HepG2 (cell line): Measurements from ENCODE around the gene LBR. TPM values are rescaled to one million over a fixed set of nuclear protein-coding genes. Genes with fewer than 3 reads are reported as not detected.

Experiments used
- ATAC-seq: fragments of 200-7000 bp; cut with Tn5 transposase; 3 replicates; pipeline ENCODE4 v1.9.1; 2020; ENCODE audit warnings: mild to moderate bottlenecking, moderate library complexity
- BruUV-seq: library from RNA; stranded (reverse); fragments of 400-500 nt; replicated peaks from 2 replicates; lab custom pipeline; 2021; lab: Mats Ljungman, UMichigan
- CTCF ChIA-PET: fragments of 300-600 bp; formaldehyde crosslinking; extraction: SDS; loops from one replicate; lab custom pipeline; 2021; ENCODE audit warnings: low total read pairs, inconsistent platforms, low intra/inter-chr PET ratio; lab: Yijun Ruan, JAX
- POLR2A ChIA-PET: fragments of 350-600 bp; sonication (Branson Sonifier 250); formaldehyde crosslinking; loops from one replicate; lab custom pipeline; 2020; ENCODE audit warnings: antibody characterized with exemption, inconsistent platforms; lab: Yijun Ruan, JAX
- DNase-seq: peaks from one replicate; pipeline ENCODE4 v3.0.0-alpha.2; 2015; ENCODE audit warnings: low spot score
- FAIRE-seq: peaks from 3 replicates; lab custom pipeline; 2011; peaks lifted over from hg19 to GRCh38; lab: Jason Lieb, UNC
- H2AFZ ChIP-seq: one replicate; pipeline ENCODE4 v1.6.1; 2011; ENCODE audit warnings: low read length, inconsistent platforms
- H3K27ac ChIP-seq: fragments of 300-600 bp; 3 replicates; pipeline ENCODE4 v1.8.0; 2011; ENCODE audit warnings: mixed run types, mild to moderate bottlenecking, mixed read lengths, low read length, inconsistent platforms; ENCODE audit not compliant: insufficient read depth; ENCODE audit errors: extremely low read length
- H3K27me3 ChIP-seq, 2 experiments: fragments of 200-600 bp in 1 of 2; 2 replicates in 1 of 2; 3 replicates in 1 of 2; pipeline versions ENCODE4 v1.6.0 to v1.8.0; 2011; ENCODE audit warnings: low read length in 2 of 2, mild to moderate bottlenecking in 2 of 2, moderate library complexity in 2 of 2, inconsistent platforms in 1 of 2; ENCODE audit not compliant: insufficient read depth in 2 of 2, control insufficient read depth in 1 of 2
- H3K36me3 ChIP-seq, 2 experiments: fragments of 200-600 bp in 1 of 2; replicated peaks in 1 of 2; 2 replicates in 1 of 2; 3 replicates in 1 of 2; pipeline versions ENCODE4 v1.5.1 to v1.8.0; 2011; ENCODE audit warnings: low read length in 2 of 2, inconsistent platforms in 1 of 2; ENCODE audit not compliant: insufficient read depth in 2 of 2, control insufficient read depth in 1 of 2
- H3K4me1 ChIP-seq: 2 replicates; pipeline ENCODE4 v1.5.1; 2012; ENCODE audit warnings: low read length, inconsistent platforms; ENCODE audit not compliant: insufficient read depth
- H3K4me2 ChIP-seq: 2 replicates; pipeline ENCODE4 v1.6.0; 2011; ENCODE audit warnings: low read depth, low read length, inconsistent platforms
- H3K4me3 ChIP-seq, 3 experiments: fragments of 200-600 bp in 1 of 3; sonication (generic), shearing (Covaris generic) in 1 of 3; replicated peaks in 1 of 3; 2 replicates each; pipeline ENCODE4 v1.5.1; 2011 to 2016; ENCODE audit warnings: low read length in 3 of 3, inconsistent platforms in 2 of 3, low read depth in 2 of 3, mild to moderate bottlenecking in 2 of 3, control low read depth in 1 of 3, mixed read lengths in 1 of 3; ENCODE audit not compliant: insufficient read depth in 1 of 3
- H3K79me2 ChIP-seq: one replicate; pipeline ENCODE4 v1.6.1; 2011; ENCODE audit warnings: low read length, inconsistent platforms; ENCODE audit not compliant: insufficient read depth
- H3K9ac ChIP-seq: 2 replicates; pipeline ENCODE4 v1.6.0; 2011; ENCODE audit warnings: mild to moderate bottlenecking, low read depth, low read length, inconsistent platforms; ENCODE audit not compliant: insufficient read depth
- H3K9me3 ChIP-seq: 2 replicates; pipeline ENCODE4 v1.5.1; 2012; ENCODE audit warnings: mild to moderate bottlenecking, low read length
- H4K20me1 ChIP-seq: 2 replicates; pipeline ENCODE4 v1.6.0; 2011; ENCODE audit warnings: inconsistent platforms, mild to moderate bottlenecking, low read length, moderate library complexity; ENCODE audit not compliant: insufficient read depth
- CHCHD3 ChIP-seq: sonication (generic); formaldehyde crosslinking; IDR thresholded peaks from 2 replicates; pipeline ENCODE4 v1.8.0; 2022; ENCODE audit warnings: mild to moderate bottlenecking, missing genetic modification reagents, moderate library complexity
- PLRG1 ChIP-seq: fragments of 450-650 bp; conservative IDR thresholded peaks from 2 replicates; pipeline ENCODE4 v1.6.1; 2016
- PTBP1 ChIP-seq: fragments of 200-400 bp; formaldehyde crosslinking; IDR thresholded peaks from 2 replicates; pipeline ENCODE4 v1.6.1; 2018; ENCODE audit warnings: low read length, low read depth; ENCODE audit not compliant: poor library complexity, severe bottlenecking
- TEAD2 ChIP-seq: sonication (generic); formaldehyde crosslinking; IDR thresholded peaks from 2 replicates; pipeline ENCODE4 v1.9.0; 2021; ENCODE audit warnings: missing genetic modification reagents
- ZNF564 ChIP-seq: sonication (generic); formaldehyde crosslinking; IDR thresholded peaks from 2 replicates; pipeline ENCODE4 v1.8.1; 2023; ENCODE audit warnings: mild to moderate bottlenecking, missing genetic modification reagents
- ZNF713 ChIP-seq: sonication (generic); formaldehyde crosslinking; IDR thresholded peaks from 2 replicates; pipeline ENCODE4 v1.4.0; 2020; ENCODE audit warnings: mild to moderate bottlenecking, missing genetic modification reagents
- WGBS: methylation state at CpG from one replicate; pipeline ENCODE4 v1.1.6; 2017; ENCODE audit warnings: low lambda C conversion rate; 5-methylcytosine and 5-hydroxymethylcytosine counted together
- in situ Hi-C: cut with HindIII; loops from 2 replicates; pipeline ENCODE4 v1.10.0; 2017; ENCODE audit warnings: low pct_unique_long_range_greater_than_20kb; ENCODE audit not compliant: extremely low pct_ligation_motif_present
- intact Hi-C: fragments of 100-400 bp; cut with micrococcal nuclease; formaldehyde crosslinking; loops from one replicate; pipeline ENCODE4 v1.10.0; 2022; ENCODE audit not compliant: unreplicated experiment
- polyA plus RNA-seq, 8 experiments: library from polyadenylated mRNA; depleted of rRNA in 3 of 8; stranded (reverse) in 7 of 8; unstranded in 1 of 8; fragments of >200 nt; fragmentation: Illumina TruSeq in 4 of 8; extraction: Trizol in 4 of 8; gene quantifications; 2 replicates each; pipeline versions ENCODE4 v1.2.1 to v1.2.3, GENCODE V29; 2011 to 2016; ENCODE audit warnings: low read depth in 4 of 8, missing spikeins in 1 of 8, mixed read lengths in 1 of 8; ENCODE audit not compliant: insufficient read depth in 1 of 8
- total RNA-seq, 5 experiments: library from RNA; depleted of rRNA; stranded (reverse); fragments of >200 nt; fragmentation: Illumina TruSeq; extraction: Trizol; gene quantifications; 2 replicates each; pipeline ENCODE4 v1.2.3, GENCODE V29; 2016; ENCODE audit warnings: low read depth in 1 of 5
- TF ChIP-seq, protein P1 (sequence below): sonication (generic); formaldehyde crosslinking; IDR thresholded peaks from 2 replicates; pipeline ENCODE4 v1.8.0; 2023; ENCODE audit warnings: mild to moderate bottlenecking, missing genetic modification reagents

LBR gene
- total and polyA plus RNA-seq, 2 of the 13 experiments (the other 11 are each of a cell fraction or from before 2014, with no cell fraction given), result 38.9 to 76.7 TPM

GRCh38 chr1:225467193-225468020, 39.6 kb upstream of the LBR start (continued):
- TF ChIP-seq PTBP1, result no peak
- TF ChIP-seq, all 625 proteins: peak for 2

DNA sequence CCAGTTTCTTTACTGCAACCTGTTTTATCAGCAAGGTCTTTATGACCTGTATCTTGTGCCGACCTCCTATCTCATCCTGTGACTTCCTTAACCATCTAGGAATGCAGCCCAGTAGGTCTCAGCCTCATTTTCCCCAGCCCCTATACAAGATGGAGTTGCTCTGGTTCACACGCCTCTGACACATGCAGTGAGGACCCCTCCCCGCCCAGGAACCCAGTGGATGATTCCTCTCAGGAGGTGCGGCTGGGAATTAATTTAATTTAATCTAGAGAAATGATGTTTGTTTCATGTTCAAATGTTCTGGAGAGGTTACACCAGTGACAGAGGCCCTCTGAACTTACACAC, 39.0 kb upstream of the LBR start:
- Histone ChIP-seq H3K4me3 (no peak overlapping the region), H2AFZ (no peak overlapping the region), H3K27me3 (peaks cover 1 to 18% of the 10 kb centered on the region in 2 experiments; a peak in 3 of 5 replicates), H3K9ac (no peak overlapping the region), H3K79me2 (no peaks in the 10 kb centered on the region), H4K20me1 (no peaks in the 10 kb centered on the region), H3K27ac (no peak overlapping the region), H3K4me1 (peaks cover 20% of the 10 kb centered on the region), H3K9me3 (no peaks in the 10 kb centered on the region), H3K36me3 (no peaks in the 10 kb centered on the region), H3K4me2 (no peak overlapping the region)
- no peak for ATAC-seq
- in situ Hi-C loops (no loop called here), intact Hi-C loops (no loop called here)
- 57% methylated on average over 4 of the region's 4 CpGs for WGBS
- ChIA-PET POLR2A (no interaction called here), CTCF (no interaction called here)
- TF ChIP-seq CHCHD3 (CRISPR knock-in tag) (no peak), TEAD2 (CRISPR knock-in tag) (no peak), ZNF713 (CRISPR knock-in tag) (no peak), ZNF564 (CRISPR knock-in tag) (no peak), PLRG1 (no peak)
- TF ChIP-seq, protein P1, sequence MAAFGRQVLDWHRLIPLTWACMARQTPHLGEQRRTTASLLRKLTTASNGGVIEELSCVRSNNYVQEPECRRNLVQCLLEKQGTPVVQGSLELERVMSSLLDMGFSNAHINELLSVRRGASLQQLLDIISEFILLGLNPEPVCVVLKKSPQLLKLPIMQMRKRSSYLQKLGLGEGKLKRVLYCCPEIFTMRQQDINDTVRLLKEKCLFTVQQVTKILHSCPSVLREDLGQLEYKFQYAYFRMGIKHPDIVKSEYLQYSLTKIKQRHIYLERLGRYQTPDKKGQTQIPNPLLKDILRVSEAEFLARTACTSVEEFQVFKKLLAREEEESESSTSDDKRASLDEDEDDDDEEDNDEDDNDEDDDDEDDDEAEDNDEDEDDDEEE (CRISPR knock-in tag), result no peak
- no peak for DNase-seq
- FAIRE-seq, result no peak
- BruUV-seq, result no TSS peak
